Superior temporal gyrus (tissue), 1 donor: ENCODE results near the gene MAST4.
"Not testable (repeated sequence)": the region's sequence is repeated elsewhere in the genome, so short reads cannot be mapped to it uniquely, and the experiment has no call there.

ENCODE experiments used
- DNase-seq: peaks from one replicate; pipeline ENCODE4 v3.0.0-alpha.2; 2016; ENCODE audit errors: extremely low spot score

MAST4 gene

DNA sequence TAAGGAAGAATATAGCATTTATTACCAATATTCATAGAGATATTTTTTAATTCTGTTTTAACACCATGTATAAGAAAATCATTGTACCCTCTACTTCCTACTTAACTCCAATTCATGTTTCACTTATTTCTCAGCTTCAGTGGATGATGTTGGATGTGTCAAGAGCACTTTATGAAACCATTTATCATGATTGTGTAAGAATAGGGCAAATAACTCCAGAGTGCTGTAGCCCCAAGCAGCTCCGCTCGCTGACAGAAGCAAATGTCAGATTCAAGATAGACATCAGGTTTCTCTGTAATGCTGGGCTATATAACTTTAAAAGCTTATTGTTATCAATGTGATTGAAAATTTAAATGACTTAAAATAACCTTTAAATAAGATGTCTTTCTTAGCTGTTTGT, 50.4 kb downstream of the MAST4 start:
- no peak for DNase-seq

DNA sequence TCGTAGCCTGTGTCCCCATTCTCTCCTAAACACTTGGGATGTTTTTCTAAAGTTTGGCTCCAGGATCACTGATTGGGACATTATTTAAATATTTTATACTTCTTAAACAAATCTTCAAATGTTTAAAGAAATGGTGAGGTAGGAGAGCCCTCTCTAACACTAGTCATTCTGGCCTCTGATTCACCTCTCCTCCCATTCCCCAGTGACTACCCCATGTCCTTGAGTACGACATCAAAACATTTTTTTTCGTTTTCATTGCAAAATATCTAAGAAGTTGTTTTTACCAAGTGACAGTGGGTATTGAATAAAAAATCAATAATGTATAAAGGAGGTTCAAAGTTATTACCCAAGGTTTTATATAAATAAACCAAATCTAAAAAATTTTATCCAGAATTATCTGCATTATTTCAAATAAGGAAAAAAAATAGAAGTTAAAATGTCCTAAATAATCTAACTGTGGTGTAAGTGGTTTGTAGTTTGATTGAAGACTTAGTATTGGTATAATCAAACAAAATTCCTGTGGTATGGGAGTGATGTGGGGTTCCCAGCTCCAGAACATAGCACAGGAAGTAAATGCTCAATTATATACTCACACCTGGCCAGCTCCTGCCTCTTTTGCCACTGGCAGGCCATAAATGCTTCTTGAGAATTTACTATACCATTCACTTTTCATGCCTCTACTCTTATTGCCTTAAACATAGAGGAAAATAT, 51.1 kb downstream of the MAST4 start:
- DNase-seq: no peak

DNA sequence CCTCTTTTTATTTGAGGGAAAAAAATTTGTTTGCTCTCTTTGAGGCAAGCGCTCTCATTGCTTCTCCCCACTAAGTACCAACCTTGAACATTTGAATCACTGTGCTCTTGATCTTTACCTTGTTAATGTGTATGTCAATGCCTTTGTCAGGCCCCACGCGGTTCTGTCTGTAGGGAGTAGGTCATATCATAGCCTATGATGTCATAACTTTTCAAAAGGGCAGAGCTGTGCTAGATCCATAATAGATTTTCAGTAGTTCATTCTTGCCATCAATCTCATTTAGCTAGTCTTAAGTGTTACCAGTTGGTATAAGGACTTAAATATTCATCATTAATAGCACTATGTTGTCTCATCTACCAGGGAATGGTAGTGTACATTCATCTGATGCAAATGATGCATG, 56.6 kb downstream of the MAST4 start:
- DNase-seq: no peak

DNA sequence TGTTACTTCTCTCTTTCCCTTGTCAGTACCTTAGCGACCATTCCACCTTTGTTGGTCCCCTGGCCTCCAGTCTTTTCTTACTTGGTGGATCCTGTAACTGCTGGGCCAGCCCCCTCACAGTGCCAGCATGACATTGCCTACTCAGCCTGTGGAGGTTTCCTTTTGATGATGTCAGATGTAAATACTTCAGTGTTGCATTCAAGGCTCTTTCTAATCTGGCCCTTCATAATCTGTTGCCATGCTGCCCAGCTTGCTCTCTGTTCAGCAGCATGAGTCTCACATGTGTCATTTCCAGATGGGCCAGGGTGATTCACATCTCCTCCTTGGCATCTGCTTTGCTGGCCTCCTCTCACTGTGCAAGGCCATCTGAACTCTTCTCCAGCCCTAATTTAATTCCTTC, 57.1 kb downstream of the MAST4 start:
- no peak for DNase-seq

DNA sequence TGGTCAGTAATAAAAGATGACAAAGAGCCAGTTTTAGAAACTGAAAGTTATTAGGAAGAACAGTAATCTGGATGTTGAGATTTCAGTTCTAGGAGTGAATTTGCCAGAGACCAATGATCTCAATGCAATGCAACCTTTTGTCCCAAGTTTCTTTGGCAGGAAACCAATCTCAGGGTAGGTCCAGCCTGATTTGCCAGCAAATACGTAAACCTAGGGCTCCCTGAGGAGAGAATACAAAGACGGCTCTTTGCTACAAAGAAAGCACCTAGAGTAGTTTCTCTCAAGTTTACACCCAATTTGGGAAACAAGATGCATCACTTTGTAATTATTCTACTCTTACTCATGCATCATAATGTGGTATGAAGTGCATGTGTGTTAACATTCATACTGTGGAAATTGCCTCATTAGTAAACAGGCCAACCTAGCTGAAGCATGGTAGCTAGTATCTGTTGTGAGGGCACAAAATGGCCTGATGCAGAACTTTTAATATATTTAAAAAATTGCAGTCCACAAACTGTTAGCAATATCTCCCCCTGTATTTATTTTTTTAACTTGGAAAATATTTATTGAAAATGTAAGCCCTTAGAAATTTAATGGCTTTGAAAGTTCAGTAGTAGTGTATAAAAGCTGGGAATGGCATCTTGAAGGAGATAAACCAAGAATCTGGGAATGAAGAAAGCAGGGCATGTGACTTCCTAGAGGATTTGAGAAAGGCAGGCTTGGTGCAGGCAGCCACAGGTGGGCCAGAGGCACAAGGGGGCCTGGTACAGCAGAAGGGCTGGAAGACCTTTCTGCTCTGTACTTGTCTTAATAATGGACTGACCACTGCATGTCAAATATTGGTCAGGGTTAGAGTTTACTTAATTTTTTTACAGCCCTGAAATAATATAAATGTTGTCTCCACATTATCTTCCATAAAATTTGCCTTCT, 59.5 kb downstream of the MAST4 start:
- peak; percentile 37 for DNase-seq

DNA sequence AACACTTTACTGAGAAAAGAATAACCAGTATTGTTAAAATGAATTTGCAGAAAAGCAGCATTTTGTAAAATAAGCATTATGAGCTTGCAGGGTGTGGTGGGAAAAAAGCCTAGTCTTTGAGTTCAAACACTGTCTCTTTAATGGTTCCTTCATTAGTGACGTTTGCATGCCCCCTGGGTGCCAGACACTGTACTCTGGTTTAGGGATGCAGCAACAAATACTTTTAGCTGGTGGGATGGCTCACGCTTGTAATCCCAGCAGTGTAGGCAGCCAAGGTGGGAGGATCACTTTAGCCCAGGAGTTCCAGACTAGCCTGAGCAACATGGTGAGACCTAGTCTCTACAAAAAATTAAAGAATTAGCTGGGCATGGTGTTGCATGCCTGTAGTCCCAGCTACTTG, 62.3 kb downstream of the MAST4 start:
- no peak for DNase-seq

DNA sequence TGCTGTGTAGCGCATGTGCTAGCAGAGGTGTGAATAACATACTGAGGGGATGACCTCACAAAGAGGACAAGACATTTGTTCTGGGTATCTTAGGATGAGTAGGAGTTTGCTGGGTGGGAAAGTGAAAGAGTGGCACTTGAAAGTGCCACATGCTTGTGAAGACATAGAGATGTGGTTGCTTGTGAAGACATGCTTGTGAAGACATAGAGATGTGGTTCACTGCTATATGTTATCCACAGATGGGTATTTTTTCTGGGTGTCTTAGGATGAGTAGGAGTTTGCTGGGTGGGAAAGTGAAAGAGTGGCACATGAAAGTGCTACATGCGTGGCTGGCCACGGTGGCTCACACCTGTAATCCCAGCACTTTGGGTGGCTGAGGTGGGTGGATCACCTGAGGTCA, 63.6 kb downstream of the MAST4 start:
- no peak for DNase-seq

- no peak for DNase-seq
Measured at GRCh38 chr5:66660396-66660795, 64.2 kb downstream of the MAST4 start.

DNA sequence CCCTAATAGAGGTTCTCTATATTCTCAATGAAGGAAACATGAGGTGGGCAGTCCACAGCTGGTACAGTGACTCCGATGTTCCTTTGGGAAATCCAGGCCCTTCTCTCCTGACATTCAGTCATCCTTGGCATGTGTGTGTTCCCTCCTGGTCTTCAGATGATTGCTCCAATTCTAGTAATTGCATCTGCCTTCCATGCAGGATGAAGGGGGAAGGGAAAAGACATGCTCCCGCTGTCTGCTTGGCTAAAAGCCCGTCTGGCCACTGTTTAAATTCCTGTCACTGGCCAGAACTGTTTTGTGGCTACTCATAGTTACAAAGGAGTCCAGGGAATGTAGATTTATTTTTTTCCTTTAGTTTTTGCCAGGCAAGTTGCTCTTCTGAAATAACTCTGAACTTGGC, 65.0 kb downstream of the MAST4 start:
- no peak for DNase-seq

GRCh38 chr5:66666778-66667177, 70.6 kb downstream of the MAST4 start:
- DNase-seq: no peak

- peak; percentile 27 for DNase-seq
Measured at GRCh38 chr5:66669086-66669861, 73.1 kb downstream of the MAST4 start.

GRCh38 chr5:66669862-66670195, 73.6 kb downstream of the MAST4 start:
- DNase-seq: no peak

GRCh38 chr5:66671305-66671704, 75.1 kb downstream of the MAST4 start:
- DNase-seq: no peak

GRCh38 chr5:66674802-66675201, 78.6 kb downstream of the MAST4 start:
- no peak for DNase-seq

DNA sequence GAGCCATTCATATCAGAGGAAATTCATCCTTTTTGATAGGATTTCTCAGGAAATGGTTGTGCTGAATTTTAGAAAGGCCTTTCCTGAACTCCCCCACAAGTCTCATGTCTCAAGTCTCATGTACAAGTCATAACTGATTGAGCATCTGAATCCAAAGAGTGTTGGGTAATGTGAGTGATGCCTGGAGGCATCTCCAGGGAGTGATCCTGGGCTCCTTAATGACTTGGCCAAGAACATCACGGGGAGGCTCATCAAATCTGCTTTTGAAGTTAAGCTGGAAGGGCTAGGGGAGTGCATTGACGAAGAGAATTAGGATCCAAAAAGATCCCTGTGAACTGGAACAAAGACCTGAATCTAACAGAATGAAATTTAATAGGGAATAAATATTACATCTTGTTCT, 79.2 kb downstream of the MAST4 start:
- no peak for DNase-seq

DNA sequence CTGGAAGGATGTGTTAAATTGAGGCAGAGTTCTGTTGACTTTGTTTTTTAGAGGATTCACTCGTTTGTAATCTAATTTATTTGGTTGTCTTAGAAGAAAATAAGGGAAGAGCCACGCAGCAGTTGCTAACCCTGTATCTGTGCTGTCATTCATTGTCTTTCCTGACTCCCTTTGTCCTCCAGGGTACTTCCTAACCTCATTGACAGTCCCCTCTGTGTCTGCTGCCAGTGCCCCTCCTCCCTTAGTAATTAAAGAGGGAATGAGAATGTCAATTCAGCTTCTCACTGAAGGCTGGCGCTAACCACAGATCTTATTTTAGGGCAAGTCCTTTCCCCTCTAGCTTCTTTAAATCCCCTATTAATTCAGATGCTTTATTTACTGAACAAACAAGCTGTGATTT, 84.0 kb downstream of the MAST4 start:
- no peak for DNase-seq

- DNase-seq: no peak
Measured at GRCh38 chr5:66680804-66681203, 84.6 kb downstream of the MAST4 start.

- no peak for DNase-seq
Measured at GRCh38 chr5:66684663-66685062, 88.5 kb downstream of the MAST4 start.

DNA sequence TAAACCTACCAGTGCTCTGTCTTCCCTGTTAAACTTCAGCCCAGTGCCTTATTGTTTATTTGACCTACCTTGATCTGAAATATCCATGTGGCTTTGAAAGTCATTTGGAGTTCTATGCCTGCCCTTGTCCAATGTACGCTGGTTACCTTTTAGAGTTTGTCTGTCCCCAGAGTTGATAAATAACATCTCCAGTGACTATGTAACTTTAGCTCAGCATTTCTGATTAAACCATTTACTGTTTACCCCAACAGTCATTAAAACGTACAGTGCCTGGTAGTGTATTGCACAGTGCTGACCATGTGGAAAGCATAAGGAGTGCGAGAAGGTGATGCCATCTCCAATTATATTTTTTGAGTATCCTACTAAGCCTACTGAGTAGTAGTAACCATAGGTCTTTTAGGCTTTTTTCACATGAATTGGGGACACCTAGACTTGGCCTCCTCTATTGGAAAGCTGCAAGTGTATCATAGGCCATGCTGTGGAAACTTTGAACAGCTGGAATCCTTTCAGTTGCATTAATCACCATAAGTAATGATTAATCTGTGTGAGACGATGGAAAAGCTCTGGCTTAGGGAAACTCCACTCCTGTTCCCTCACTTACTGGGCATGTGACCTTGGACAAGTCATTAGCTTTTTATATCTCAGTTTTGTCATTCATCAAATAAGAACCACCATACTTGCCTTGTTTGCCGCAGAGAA, 93.5 kb downstream of the MAST4 start:
- DNase-seq: no peak

DNA sequence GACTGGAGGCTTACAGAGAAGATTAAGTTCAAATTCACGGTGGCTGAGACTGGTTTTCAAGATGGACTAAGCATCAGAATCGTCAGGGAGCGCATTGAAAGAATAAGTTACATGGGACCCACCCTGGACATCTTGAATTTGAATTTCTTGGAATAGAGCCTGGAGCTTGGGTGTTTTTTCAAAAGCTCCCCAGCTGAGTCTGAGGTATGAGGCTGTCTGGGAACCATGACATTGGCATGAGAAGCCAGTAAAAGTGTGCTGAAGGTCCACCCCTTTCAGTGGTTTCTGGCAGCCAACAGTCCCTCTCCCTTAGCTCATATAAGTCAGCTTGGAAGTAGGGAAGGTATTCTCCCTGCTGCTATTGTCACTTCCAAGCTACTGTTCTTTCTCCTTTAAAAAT, 97.8 kb downstream of the MAST4 start:
- no peak for DNase-seq

DNA sequence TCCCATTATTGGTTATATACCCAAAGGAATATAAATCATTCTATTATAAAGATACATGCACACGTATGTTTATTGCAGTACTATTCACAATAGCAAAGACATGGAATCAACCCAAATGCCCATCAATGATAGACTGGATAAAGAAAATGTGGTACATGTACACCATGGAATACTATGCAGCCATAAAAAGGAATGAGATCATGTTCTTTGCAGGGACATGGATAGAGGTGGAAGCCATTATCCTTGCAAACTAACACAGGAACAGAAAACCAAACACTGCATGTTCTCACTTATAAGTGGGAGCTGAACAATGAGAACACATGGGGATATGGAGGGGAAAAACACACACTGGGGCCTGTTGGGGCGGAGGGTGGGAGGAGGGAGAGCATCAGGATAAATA, 99.6 kb downstream of the MAST4 start:
- DNase-seq: not testable (repeated sequence)
